NCI-H1417 (cell line): Measurements from ENCODE around the gene UBA52.
"Not testable (repeated sequence)": the region's sequence is repeated elsewhere in the genome, so short reads cannot be mapped to it uniquely, and the experiment has no call there.

ENCODE experiments used
- DNase-seq, 3 experiments: peaks; one replicate each; lab custom pipeline; 2025; lab: John Stamatoyannopoulos, UW

Gene UBA52

DNA sequence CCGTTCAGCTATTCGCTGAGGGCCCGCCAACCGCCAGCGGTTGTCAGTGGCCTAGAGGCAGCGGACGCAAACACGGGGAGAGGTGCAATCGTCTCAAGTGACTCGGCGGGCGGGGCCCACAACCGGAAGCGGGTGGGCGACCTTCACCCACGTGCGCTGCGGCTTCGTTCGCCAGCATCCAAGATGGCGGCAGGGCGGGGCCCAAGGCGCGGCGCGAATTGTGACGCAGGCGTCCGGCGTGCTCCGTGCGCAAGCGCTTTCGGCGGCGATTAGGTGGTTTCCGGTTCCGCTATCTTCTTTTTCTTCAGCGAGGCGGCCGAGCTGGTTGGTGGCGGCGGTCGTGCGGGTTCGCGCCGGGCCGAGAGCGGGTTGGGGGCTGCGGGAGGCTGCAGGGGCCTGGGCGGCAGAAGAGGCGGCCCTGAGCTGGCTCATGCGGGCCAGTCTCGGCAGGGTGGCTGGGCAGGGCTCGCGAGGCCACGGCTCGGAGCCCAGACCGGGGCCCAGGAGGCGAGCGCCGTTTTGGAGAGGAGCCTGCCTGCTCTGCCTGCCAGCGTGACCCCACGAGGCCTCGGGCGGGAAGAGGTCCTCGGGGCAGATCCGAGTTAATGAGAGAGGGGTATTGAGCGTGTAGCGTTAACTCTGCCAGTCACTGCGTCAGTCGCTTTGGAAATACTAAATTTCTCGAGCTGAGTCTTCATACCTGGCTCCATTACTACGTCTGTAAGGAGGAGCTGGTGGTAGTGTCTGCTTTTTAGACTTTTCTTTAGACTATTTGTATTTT is at the start of gene UBA52:
Gene UBA52, plus strand, starts transcription at position 294 of the 781 bp plus-strand sequence. CDS start 1,444 bp downstream, outside the sequence.
- peak; percentile 95 to 98 (median 98) for DNase-seq

DNA sequence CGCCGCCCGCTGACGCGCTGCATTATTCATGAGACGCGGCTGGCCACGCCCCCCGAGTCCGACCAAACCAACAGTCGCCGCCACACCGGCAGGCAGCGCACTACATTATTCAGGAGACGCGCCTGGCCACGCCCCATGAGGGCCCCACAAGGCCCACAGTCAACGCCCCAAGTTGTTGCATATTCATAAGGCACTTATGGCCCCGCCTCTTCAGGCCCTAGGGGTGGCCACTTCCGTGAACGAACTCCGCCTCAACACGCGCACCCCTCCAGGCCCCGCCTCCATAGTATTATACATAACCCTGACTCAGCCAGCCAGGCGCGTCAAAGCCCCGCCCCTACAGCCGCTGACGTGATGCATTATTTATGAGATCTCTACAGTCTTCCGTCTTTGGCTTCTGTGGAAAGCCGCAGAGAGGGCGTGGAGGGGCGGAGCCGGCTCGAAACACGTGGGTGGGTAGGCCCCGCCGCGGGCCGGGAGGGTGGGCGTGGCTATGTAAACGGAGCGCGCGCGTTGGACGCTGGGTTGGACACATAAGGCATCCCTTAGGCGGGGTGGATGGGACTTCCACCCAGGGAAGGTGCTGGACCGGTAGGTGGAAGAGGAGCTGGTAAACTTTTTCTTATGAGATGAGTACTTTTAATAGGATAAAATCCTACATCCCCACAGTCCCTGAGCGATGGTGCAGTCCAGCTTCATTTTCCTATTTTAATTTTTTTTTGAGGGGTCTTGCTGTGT is 49.4 kb upstream of the UBA52 start:
- peak; percentile 97 to 100 (median 99) for DNase-seq

DNA sequence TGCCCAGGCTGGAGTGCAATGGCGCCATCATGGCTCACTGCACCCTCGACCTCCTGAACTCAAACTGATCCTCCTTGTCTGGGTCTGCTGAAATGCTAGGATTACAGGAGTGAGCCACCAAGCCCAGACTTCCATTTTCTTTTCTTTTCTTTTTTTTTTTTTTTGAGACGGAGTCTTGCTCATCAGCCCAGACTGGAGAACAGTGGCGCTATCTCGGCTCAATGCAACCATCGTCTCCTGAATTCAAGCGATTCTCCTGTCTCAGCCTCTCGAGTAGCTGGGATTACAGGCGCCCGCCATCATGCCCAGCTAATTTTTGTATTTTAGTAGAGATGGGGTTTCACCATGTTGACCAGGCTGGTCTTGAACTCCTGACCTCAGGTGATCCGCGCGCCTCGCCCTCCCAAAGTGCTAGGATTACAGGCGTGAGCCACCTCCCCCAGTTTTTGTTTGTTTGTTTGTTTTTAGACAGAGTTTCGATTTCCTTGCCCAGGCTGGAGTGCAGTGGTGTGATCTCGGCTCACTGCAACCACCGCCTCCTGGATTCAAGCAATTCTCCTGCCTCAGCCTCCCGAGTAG is 48.7 kb upstream of the UBA52 start:
- DNase-seq: not testable (repeated sequence)

DNA sequence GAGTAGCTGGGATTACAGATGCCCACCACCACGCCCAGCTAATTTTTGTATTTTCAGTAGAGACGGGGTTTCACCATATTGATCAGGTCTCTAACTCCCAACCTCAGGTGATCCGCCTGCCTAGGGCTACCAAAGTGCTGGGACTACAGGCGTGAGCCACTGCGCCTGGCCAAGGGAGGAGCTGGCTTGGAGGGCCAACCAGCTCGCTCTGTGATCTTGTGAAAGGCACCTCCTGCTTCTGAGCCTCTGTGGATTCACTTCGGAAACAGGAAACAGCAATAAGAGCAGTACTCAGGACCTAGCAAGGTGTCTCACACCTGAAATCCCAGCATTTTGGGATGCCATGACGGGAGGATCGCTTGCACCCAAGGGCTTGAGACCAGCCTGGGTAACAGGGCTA is 47.8 kb upstream of the UBA52 start:
- no peak for DNase-seq

DNA sequence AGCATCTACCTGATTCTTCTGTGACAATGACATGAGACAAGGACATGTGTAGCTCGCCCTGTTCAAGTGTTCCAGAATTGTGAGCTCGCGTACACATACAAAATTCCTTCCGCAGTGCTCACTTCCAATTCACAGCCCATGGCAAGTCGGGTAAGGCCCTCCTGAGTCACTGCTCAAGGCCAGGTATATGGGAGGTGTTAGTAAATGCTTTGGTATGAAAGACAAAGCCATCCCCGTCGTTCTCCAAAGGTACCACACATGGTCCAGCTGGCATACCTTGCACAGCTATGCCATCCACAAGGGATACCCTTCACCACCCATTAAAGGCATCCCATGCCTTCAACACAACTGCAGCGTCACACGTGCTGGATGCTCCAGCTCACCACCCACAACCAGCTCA is 45.3 kb upstream of the UBA52 start:
- no peak for DNase-seq

DNA sequence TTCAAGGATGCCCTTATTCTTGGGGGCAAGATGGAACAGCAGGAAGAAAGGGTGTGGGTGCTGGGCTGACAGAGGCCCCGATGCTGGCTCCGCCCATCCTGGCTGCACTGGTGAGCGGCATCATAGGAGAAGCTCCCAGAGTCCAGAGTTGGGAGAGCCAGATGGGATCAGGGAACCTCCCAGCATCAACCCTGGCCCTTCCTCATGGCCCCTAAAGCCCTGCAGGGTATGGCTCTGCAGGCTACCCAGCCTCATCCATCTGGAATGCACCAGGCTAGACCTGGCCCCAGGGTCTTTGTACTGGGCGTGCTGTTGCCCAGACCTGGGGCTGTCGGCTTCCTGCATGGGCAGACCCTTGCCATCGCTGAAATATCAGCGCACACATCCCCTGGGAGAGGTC is 41.9 kb upstream of the UBA52 start:
- DNase-seq: no peak

DNA sequence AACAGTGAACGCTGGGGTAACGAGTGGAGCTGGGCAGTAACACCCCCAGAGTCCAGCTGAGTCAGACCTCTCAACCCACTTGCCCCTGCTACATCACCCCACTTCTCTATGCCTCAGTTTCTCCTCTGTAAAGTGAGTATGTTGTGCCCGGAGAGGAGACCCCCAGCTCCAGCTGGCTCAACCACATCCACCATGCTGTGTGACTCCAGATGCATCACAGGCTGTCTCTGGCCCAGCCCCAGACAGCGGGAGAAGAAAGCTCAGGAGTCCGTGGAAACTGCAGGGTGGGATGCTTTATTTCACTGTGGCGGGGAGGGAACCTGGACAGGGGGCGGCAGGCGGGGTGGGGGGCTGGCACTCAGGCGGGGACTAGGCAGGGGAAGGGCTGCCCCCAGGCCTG is 40.2 kb upstream of the UBA52 start:
- DNase-seq: no peak

DNA sequence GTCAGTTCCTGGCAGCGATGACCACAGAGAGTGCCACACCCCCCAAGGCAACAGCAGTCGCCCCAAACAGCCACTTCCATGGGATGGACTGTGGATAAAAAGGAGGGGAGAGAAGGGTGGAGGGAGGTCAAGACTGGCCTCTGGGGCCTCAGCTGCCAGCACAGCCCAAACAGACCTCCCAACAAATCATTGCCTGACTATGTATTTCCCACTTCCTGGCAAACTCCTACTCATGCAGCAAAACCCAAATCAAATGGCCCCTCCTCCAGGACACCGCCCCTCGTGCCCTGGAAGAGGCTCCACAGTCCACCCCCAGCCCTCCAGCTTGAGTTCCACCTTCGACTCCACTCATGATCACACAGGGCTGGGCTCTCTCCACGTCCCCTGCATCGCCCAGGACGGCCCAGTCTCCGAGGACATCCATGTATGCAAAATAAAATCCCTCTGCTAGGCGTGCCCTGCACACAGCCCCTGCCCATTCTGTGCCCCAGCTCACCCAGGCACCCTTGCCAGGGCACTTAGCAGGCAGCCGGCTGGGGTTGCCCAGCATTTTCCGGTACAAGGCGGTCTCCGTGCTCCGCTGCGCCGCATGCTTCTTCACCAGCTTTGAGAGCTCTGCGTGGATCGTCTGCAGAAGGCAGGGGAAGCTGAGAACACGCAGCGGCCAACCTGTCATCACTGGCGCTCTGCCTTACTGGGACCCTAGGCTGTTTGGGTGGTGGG is 39.3 kb upstream of the UBA52 start:
- DNase-seq: no peak

DNA sequence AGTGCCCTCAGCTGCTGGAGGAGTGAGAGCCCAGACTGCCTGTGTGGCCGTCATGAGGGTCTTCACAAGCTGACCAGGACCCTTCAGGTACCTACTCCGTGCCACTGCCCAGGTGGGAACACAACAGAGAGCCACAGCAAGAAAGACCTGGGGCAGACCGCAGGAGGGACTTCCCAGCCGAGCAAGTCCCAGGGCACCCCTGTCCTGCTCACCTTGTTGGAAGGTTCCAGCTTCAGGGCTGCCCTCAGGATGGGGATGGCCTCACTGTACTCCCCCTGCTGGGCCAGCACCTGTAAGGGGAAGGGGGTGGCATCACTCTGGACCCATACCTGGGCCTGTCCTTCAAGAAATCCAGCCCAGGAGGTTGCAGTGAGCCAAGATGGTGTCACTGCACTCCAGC is 38.6 kb upstream of the UBA52 start:
- DNase-seq: no peak

DNA sequence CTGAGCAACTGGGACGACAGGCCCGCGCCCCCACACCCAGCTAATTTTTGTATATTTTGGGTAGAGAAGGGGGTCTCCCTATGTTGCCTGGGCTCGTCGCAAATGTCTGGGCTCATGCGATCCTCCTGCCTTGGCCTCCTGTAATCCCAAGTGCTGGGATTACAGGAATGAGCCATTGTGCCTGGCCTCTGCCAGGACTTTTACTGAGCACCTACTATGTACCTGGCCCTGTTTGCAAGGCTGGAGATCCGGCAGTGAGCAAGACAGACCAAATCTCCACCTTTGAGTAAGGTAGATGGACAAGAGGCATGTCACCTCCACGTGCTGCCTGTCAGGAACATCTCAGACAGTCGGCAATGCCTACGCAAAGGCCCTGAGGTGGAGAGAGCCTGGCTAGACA is 35.2 kb upstream of the UBA52 start:
- no peak for DNase-seq

DNA sequence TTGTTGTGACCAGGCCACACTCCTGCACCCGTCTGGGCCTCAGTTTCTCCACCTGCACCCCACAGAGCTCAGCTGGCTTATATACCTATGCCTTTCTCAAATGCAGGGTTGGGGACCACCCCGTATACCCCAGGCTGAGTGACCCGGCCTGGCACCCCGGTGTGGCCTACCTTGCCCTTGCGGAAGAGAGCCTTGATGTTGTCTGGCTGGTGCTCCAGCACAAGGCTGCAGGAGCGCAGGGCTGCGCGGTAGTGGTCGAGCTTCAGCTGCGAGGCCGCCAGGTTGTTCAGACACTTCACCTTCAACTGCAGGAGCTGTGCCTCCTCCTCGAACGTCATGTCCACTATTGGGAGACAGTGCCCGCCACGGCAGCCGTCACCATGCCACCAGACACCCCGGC is 34.2 kb upstream of the UBA52 start:
- no peak for DNase-seq

DNA sequence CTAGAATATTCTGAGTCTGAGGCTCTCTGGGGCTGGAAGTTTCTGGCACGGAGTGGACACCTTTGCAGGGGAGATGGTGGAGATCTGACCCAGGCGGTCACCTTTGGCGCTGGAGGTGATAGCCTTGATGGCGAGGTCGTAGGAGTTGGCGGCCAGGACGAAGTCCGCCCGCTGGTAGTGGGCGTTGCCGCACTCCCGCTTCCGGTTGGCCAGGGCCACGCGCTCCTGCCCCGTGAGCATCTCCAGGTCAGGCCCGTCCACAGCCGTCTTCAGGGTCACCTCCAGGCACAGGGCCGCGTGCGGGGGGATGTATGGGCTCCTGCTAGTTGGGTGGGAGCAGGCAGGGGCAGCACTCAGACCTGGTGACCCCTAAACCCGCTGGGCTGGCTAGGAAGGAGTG is 33.5 kb upstream of the UBA52 start:
- DNase-seq: no peak

DNA sequence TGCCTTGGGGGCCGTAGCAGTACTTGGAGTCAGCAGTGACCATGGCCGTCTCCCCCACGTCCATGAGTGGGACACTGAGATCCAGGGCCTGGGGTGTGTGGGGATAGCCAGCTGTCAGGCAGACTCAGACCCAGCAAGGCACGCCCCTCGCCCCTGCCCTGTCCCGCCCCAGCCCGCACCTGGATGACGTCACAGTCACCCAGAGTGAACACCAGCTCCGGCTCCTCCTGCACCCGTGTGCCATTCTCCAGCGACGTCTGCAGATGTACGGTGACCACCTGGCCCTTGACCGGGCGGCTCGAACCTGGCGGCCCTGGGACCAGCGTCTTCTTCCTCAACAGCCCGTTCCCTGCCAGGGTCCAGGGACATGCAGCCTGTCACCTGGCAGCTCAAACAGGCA is 32.3 kb upstream of the UBA52 start:
- DNase-seq: no peak

DNA sequence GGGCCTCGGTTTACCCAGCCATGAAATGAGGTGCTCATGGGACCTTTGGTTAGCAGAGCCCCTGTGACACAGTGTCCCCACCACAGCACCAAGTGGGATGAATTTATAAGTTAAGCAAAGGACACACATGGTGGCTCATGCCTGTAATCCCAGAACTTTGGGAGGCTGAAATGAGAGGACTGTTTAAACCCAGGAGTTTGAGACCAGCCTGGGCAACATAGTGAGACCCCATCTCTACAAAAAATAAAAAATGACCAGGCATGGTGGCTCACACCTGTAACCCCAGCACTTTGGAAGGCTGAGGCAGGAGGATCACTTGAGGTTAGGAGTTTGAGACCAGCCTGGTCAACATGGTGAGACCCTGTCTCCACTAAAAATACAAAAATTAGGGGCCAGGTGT is 31.5 kb upstream of the UBA52 start:
- DNase-seq: not testable (repeated sequence)

DNA sequence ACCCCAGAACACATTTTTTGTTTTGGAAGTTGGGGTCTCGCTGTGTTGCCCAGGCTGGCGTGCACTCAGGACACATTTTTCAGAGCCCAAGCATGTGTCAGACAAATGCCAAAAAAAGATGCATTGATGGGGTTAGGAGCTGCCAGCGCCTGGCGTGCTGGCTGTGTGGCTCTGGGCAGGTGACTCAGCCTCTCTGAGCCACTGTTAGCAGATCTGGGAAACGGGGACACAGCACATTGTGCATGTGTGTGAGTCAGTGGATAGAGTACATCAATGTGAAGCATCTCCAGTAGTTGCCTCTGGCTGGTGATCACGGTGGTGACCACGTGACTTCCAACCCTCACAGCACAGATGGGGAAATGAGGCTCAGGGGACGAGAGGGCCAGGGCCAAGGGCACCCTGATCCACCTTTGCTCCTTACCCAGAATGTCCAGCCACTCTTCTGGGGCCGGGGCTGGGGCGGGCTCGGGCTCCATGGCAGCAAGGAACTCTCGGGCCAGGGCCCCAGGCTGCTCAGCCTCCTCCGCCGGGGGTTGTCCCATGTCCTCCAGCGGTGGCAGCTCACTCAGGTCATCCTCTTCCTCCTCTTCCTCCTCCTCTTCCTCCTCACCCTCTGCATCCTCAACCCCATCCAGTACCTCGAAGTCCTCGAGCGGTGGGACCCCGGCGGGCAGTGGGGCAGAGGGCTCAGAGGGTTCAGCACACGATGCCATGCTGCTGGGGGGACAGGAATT is 30.2 kb upstream of the UBA52 start:
- DNase-seq: no peak

DNA sequence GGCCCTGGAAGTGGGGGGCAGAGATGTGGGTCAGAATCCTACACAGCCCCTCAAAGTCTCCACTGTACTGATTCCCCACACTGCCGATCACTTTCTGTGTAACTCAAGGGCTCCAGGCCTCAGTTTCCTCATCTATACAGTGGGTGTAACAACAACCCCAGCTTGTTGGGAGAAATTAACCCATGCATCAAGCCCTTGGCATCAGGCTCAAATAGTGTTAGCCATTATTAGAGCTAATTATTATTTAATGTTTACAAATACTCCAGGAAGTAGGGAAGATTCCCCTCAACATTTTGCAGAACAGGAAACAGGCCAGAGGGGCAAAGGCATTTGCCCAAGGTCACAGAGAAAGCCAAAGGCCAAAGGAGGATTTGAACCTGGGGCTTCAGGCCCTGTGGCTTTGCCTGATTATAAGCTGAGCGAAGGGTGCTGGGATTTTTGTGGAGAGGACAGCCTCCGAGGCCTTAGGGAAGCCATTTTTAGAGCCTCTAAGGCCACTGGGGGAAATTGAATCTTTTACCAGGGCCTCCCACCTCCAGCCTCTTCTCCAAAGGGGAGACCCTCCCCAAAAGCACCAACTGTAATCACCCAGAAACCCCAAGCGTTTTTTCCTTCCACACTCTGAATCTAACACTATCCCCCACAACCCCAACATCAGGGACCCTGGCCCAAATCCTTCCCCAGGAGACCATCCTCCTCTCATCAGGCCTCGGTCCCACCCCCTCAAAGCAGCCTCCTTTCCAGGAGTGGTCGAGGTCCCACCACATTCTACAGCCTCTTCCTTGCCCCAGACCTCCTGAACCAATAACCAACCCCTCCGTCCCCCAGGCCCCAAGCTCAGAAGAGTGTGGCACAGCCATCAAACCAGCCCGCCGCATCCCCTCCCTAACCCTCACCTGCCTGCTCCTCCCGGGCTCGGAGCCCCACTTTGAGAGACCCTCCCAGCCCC is 29.4 kb upstream of the UBA52 start:
- no peak for DNase-seq

DNA sequence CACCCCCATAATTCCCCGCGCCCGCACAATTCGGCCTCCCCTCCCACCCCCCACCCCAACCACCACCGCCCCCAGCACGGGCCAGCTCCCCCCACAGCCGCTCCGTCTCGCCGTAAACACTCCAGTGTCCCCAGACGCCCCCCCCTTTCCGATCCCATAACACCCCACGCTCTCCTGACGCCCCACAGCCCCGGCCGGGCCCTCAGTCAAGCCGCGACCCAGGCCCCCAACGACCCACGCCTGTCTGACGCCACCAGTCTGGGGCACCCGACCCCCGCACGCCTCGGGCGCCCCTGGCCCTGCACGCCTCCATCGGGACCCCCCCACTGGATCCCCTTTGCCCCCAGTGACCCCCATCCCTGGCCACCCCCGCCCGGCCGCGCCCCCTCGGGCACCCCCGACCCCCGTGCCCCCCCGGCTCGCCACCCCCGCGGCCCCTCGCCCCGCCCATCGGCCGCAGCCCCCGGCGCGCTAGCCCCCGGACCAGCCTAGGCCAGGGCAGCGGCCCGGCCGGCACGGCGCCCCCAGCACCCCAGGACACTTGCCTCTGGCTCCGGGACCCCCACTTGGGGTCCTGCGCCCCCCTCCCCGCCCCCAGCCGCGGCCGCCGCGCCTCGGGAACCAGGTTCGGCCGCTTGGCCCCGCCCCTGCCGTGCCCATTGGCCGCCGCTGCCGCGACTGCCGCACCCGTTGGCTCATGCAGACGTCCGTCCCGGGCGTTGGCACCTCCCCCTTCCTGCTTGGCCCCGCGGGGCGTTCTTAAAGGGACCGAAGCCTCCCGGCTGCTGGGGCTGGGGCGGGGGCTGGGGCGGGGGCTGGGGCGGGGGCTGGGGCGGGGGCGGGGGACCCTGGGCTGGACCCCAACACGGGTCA is 28.5 kb upstream of the UBA52 start, which contains the start of gene FKBP8:
Gene FKBP8, minus strand, starts transcription at position 633 of the 873 bp plus-strand sequence. CDS start 1,603 bp downstream, outside the sequence.
- DNase-seq: peak; percentile 79 to 87 (median 82)

DNA sequence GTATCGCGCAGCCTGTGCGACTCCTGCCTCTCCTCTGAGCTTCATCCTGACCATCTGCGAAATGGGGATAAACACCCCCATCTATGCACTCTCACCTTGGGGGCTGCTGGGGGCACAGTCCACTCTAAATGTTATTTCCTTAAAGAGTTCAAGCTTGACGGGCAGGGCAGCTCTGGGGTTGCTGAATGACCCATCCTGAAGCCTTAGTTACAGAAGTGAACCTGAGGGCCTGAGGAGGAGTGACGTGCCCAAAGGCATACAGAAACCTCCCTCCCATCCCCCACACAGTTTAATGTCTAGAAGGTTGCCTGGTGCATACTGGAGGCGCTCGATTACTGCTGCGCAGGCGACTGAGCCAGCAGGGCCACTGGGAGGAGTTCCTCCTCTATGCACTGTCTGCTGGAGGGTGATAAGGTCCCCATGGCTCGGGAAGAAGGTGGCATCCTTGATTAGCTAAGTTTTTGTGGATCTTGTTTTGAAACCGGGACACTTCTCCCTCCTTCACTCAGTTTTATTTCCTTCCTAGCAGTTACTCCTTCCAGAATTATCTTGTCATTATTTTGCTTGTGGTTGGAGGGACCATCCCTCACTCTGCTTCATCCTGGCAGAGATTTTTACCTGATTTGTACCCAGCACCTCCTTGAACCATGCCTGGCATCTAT is 27.7 kb upstream of the UBA52 start:
- peak; percentile 1 to 64 (median 22) for DNase-seq

DNA sequence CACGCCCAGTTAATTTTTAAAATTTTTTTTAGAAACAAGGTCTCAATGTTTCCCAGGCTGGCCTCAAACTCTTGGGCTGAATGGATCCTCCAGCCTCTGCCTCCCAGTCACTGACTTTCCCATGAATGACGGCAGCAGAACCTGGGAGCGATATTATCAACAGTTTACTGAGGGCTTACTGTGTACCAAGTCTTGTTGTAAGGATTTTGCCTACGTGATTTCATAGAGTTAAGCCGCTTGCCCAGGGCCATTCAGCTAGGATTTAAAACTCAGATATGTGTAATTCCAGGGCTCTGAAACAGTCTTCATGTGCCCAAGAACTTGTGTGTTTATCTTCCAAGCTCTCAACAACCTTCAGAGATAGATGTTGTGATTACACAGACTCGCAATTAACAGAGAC is 20.0 kb upstream of the UBA52 start:
- DNase-seq: peak in 2 of 3 experiments; percentile 14 to 50
